Measurements from ENCODE around the gene MCTP1. TPM values are rescaled to one million over a fixed set of nuclear protein-coding genes. Genes with fewer than 3 reads are reported as not detected.

Gene MCTP1
- total RNA-seq, 4 donors from 2014 or later, result 44.7 to 88.7 (median 74.3) TPM

DNA sequence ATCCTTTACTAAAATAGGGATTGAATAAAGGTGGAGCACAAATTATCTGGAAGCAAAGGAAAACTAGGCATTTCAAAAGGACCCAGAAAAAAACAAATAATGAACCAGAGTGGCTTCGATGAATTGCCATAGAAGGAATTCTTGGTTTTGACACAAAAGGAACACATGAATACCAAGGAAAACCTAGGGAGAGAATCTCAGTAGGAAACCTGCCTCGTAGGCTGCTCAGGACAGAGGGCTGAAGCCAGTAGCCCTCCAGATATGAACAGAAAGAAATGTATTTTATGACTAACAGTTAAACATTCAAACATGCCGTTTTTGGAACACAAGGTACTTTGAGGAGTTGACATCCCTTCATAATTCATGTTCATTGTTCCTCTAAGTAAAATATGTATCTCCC lies 420.9 kb downstream of the MCTP1 start:
- TF ChIP-seq, protein P1, sequence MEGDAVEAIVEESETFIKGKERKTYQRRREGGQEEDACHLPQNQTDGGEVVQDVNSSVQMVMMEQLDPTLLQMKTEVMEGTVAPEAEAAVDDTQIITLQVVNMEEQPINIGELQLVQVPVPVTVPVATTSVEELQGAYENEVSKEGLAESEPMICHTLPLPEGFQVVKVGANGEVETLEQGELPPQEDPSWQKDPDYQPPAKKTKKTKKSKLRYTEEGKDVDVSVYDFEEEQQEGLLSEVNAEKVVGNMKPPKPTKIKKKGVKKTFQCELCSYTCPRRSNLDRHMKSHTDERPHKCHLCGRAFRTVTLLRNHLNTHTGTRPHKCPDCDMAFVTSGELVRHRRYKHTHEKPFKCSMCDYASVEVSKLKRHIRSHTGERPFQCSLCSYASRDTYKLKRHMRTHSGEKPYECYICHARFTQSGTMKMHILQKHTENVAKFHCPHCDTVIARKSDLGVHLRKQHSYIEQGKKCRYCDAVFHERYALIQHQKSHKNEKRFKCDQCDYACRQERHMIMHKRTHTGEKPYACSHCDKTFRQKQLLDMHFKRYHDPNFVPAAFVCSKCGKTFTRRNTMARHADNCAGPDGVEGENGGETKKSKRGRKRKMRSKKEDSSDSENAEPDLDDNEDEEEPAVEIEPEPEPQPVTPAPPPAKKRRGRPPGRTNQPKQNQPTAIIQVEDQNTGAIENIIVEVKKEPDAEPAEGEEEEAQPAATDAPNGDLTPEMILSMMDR (IDR thresholded peaks at IDR 0.05; ENCODE audit: low read depth), result no peak

DNA sequence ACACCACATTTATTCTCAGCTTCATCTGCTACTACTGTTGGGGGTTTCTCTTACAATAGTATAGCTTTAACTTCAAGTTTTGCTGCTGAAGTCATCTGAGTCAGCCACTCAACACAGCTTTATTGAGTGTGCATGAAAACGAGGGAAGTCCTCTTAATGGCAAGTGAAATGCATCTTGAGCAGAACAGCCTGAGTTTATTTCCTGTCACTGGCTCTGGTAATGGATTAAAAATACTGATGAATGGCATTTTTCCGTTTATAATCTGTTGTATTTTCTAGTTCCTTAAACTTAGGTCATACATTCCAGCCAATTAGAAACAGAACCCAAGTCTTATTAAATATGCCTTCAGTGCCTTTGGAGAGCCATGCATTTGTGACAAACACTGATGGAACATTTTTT lies 427.8 kb downstream of the MCTP1 start:
- TF ChIP-seq, protein P1 (IDR thresholded peaks at IDR 0.05; ENCODE audit: low read depth), result no peak

DNA sequence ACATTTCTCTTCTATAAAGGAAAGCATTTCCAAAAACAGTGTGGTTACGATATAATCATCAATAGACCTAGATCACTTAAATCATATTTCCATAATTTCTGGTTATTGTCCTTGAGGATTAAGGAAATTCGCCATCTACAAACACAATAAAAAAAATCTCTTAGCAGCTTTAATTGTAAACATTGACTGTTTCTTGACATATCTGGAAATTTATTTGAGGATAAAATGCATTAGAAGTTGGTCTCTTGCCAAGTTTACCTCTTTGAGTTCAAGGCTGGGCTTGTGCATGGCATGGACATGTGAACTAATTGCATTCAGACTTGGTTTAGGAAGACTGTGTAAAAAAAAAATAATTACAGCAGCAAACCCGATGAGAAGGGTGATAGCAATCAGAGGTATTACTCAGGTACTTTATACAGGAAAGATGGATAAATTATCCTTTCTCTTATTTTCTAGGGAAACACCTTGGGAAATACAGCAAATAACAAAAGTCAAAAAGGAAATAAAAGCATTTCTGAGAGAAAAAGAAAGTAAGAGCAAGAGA lies 428.6 kb downstream of the MCTP1 start:
- TF ChIP-seq, protein P1 (IDR thresholded peaks at IDR 0.05; ENCODE audit: low read depth), result no peak

DNA sequence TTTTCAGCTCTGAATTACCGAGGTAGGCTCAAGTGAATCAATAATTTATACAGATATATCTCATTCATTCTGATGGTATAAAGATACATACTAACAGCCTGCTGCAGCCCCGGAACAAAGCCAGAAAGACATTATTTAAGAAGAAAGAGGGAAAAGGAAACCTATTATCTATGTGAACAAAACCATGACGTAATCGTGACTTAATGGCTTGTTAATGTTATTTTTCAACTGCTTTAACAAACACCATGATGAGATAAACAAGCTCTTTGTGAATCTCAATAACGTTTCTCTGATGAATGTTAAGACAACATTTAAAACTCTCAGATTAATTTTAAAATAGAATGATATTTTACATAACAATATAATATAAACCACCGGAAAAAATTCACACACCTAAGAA lies 429.4 kb downstream of the MCTP1 start:
- TF ChIP-seq, protein P1 (IDR thresholded peaks at IDR 0.05; ENCODE audit: low read depth), result no peak

DNA sequence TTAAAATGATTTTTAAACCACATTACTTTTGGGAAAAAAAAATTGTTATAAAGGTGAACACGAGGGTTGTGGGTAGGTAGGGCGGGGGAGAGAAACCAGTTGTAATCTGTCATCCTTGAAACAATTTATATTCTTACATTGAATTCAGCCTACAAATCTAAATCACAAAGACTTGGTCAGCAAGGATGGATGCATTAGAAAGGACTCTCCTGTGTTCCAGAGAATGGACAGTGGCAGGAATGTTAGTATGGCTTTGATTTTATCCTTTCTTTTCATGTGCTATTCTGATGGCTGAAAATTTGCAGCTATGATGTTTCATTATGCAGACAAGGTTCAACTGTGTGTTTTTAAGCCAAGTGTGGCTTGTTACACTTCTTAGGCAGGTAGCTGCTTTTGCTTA lies 431.8 kb downstream of the MCTP1 start:
- TF ChIP-seq, protein P1 (IDR thresholded peaks at IDR 0.05; ENCODE audit: low read depth), result no peak

DNA sequence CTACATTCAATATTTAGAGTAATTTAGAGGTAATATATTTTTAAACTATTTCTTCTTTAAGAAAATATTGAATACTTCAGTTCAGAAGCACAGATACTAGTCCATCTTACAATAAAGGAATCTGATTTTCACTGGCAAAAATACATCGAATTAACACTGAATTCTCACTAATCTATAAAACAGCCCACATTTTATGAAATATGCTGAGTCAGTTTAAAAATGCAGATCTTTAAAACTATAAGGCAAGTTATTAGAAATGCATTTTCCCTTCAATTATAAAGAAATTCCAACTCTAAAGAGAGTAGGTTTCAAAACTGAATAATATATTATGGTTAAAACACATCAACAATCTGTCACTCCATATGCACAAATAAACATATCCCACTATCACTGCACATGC lies 433.9 kb downstream of the MCTP1 start:
- TF ChIP-seq, protein P1 (IDR thresholded peaks at IDR 0.05; ENCODE audit: low read depth), result no peak

DNA sequence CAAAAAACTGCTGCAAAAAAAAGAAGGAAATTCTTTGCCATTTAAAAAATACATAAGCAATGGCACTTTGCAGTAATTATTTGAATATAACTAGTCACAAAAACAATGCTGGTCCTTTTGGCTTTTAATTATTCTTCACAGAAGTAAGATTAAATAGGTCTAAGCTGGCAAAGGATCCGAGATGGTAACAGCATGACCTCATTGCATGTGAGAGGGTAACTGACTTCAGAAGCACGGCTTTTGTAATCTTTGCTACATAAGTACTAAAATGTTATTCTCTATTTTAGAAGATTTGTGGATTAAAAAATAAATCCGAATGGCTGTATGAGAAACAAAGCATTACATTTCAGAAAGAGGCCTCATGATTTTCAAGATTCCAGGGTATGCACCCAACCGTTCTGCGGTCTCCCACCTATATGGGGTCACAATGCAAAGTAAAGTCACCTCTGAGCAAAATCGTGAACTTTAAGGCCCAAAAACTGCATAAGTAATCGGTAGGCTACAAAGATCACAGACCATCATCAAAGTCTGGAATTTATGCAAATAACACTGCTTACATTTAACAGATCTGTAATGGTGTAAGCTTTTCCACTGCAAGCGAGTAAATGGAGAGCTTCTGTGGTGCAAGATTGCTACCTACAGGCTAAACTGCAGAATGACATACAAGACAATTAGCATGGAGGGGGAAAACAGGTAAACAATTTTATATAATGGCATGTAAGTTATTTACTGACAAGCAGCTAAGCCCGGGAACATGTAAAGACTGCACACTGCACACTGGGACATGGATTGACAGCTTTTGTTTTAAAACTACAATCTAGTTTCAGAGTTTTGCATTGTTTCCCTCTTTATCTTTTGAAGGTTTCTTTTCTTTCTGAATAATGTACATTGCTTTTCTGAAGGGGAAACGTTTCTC lies 434.8 kb downstream of the MCTP1 start:
- TF ChIP-seq, protein P1 (IDR thresholded peaks at IDR 0.05; ENCODE audit: low read depth), result no peak
